Adrenal gland (tissue), 5 donors: Measurements from ENCODE around the gene MTMR12.

Experiments used
- CTCF ChIP-seq, 6 experiments: fragments of 450-650 bp in 4 of 6; fragments of 200-600 bp in 2 of 6; sonication (generic) in 1 of 6; IDR thresholded peaks; 1 replicate in 5 of 6; 2 replicates in 1 of 6; pipeline versions ENCODE4 v1.5.1 to v1.8.0; 2016 to 2021; ENCODE audit warnings: antibody characterized with exemption in 6 of 6, mild to moderate bottlenecking in 2 of 6, moderate library complexity in 1 of 6
- POLR2A ChIP-seq, 2 donors: fragments of 450-650 bp; IDR thresholded peaks; one replicate each; pipeline ENCODE4 v1.6.1; 2017; ENCODE audit warnings: antibody characterized with exemption in 2 of 2, mild to moderate bottlenecking in 2 of 2, moderate library complexity in 1 of 2
- donor health status: DM: no; HTN: no; CAD: no.

- no peak for TF ChIP-seq POLR2A (IDR thresholded peaks at IDR 0.05)
- no peak for TF ChIP-seq CTCF (IDR thresholded peaks at IDR 0.05)
Observed at GRCh38 chr5:32282633-32283032, 30.1 kb downstream of the MTMR12 start.
